Fibroblast of skin of right quadriceps (primary cell): ENCODE data around the gene USP31.

ENCODE experiments used
- DNase-seq: peaks from one replicate; pipeline ENCODE4 v3.0.0-alpha.2; 2013

The USP31 gene

GRCh38 chr16:23059433-23059832 lies 89.8 kb downstream of the USP31 start:
- no peak for DNase-seq

- no peak for DNase-seq
Observed at GRCh38 chr16:23058576-23058975, 90.7 kb downstream of the USP31 start.

GRCh38 chr16:23057013-23057596 lies 92.1 kb downstream of the USP31 start:
- no peak for DNase-seq

GRCh38 chr16:23055481-23055880 lies 93.8 kb downstream of the USP31 start:
- no peak for DNase-seq

- DNase-seq = no peak
Observed at GRCh38 chr16:23052908-23053580, 96.2 kb downstream of the USP31 start.

- no peak for DNase-seq
Observed at GRCh38 chr16:23052221-23052620, 97.0 kb downstream of the USP31 start.

- no peak for DNase-seq
Observed at GRCh38 chr16:23051587-23051986, 97.7 kb downstream of the USP31 start.

- no peak for DNase-seq
Observed at GRCh38 chr16:23048164-23048563, 101.1 kb downstream of the USP31 start.

GRCh38 chr16:23045025-23045424 lies 104.2 kb downstream of the USP31 start:
- no peak for DNase-seq

- DNase-seq = no peak
Observed at GRCh38 chr16:23040246-23040645, 109.0 kb downstream of the USP31 start.

GRCh38 chr16:23039118-23039517 lies 110.1 kb downstream of the USP31 start:
- DNase-seq = no peak

GRCh38 chr16:23035240-23035639 lies 114.0 kb downstream of the USP31 start:
- DNase-seq = no peak

- DNase-seq = no peak
Observed at GRCh38 chr16:23031508-23032098, 117.6 kb downstream of the USP31 start.

GRCh38 chr16:23029733-23030420 lies 119.4 kb downstream of the USP31 start:
- no peak for DNase-seq

- DNase-seq = no peak
Observed at GRCh38 chr16:23027386-23027785, 121.9 kb downstream of the USP31 start.

GRCh38 chr16:23026784-23027362 lies 122.4 kb downstream of the USP31 start:
- DNase-seq = peak; percentile 19

- no peak for DNase-seq
Observed at GRCh38 chr16:23025692-23026307, 123.5 kb downstream of the USP31 start.

- DNase-seq = no peak
Observed at GRCh38 chr16:23024044-23024443, 125.2 kb downstream of the USP31 start.

- DNase-seq = no peak
Observed at GRCh38 chr16:23020084-23020483, 129.2 kb downstream of the USP31 start.

- DNase-seq = no peak
Observed at GRCh38 chr16:23016368-23016767, 132.9 kb downstream of the USP31 start.

GRCh38 chr16:23015580-23015979 lies 133.7 kb downstream of the USP31 start:
- DNase-seq = no peak

GRCh38 chr16:23014592-23014991 lies 134.7 kb downstream of the USP31 start:
- no peak for DNase-seq
